HG02870 (cell line): ENCODE data around the gene AKT1S1.

Experiments
- ATAC-seq: cut with Tn5 transposase; IDR thresholded peaks from one replicate; pipeline ENCODE4 v1.9.1; 2021; ENCODE audit warnings: mild to moderate bottlenecking, moderate library complexity; ENCODE audit not compliant: unreplicated experiment

The AKT1S1 gene

GRCh38 chr19:49856574-49857021 is 20.6 kb downstream of the AKT1S1 start:
- no peak for ATAC-seq

- ATAC-seq = no peak
Measured at GRCh38 chr19:49855676-49856573, 21.2 kb downstream of the AKT1S1 start.

- no peak for ATAC-seq
Measured at GRCh38 chr19:49855277-49855675, 21.9 kb downstream of the AKT1S1 start.

GRCh38 chr19:49854378-49855263 is 22.5 kb downstream of the AKT1S1 start:
- ATAC-seq = no peak

- ATAC-seq = no peak
Measured at GRCh38 chr19:49853852-49854377, 23.2 kb downstream of the AKT1S1 start.

- no peak for ATAC-seq
Measured at GRCh38 chr19:49852631-49853126, 24.5 kb downstream of the AKT1S1 start.

- peak; percentile 8 for ATAC-seq
Measured at GRCh38 chr19:49851456-49852259, 25.5 kb downstream of the AKT1S1 start.

- ATAC-seq = peak; percentile 59
Measured at GRCh38 chr19:49850487-49851342, 26.4 kb downstream of the AKT1S1 start, which contains the start of gene PTOV1. TSS of gene PTOV1 (plus strand) at chr19:49851159.

GRCh38 chr19:49850221-49850486 is 27.0 kb downstream of the AKT1S1 start:
- no peak for ATAC-seq

- ATAC-seq = no peak
Measured at GRCh38 chr19:49849433-49850220, 27.5 kb downstream of the AKT1S1 start.

GRCh38 chr19:49848938-49849337 is 28.2 kb downstream of the AKT1S1 start:
- no peak for ATAC-seq

- no peak for ATAC-seq
Measured at GRCh38 chr19:49847731-49848696, 29.1 kb downstream of the AKT1S1 start.

GRCh38 chr19:49846408-49846807 is 30.7 kb downstream of the AKT1S1 start:
- ATAC-seq = no peak

GRCh38 chr19:49845414-49845813 is 31.7 kb downstream of the AKT1S1 start:
- no peak for ATAC-seq

- ATAC-seq = no peak
Measured at GRCh38 chr19:49844138-49845095, 32.7 kb downstream of the AKT1S1 start.

- ATAC-seq = no peak
Measured at GRCh38 chr19:49843265-49843664, 33.9 kb downstream of the AKT1S1 start.
